Fibroblast of skin of abdomen (primary cell): Measurements from ENCODE around the gene CMKLR1.

Source experiments
- DNase-seq: peaks from one replicate; pipeline ENCODE4 v3.0.0-alpha.2; 2013

Gene CMKLR1

DNA sequence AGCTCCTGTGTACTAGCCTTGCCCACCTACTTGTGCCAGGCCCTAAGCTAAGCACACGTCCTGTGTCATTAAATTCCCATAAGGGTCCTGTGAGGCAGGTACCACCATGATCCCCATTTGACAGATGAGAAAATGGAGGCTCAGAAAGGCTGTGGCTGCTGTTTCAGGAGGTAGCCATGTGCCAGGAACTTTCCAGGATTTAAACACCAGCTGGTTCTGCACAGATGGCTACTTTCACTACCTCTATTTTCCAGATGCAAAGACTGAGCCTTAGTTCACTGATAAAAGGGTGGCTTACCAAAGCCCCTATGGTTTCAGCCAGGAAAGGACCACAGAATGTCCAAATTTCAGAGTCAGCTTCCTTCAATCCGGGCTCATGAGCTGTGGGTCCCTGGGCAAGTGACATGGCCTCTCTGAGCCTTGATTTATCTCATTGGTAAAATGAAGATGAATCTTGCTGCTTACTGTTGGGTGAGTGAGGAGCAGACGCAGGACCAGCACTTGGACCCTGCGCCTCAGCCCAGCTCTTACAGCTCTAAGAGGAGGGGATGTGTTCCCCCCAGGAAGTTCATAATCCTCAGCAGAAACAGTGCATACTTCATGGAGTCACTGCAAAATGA, 23.5 kb downstream of the CMKLR1 start:
- no peak for DNase-seq

DNA sequence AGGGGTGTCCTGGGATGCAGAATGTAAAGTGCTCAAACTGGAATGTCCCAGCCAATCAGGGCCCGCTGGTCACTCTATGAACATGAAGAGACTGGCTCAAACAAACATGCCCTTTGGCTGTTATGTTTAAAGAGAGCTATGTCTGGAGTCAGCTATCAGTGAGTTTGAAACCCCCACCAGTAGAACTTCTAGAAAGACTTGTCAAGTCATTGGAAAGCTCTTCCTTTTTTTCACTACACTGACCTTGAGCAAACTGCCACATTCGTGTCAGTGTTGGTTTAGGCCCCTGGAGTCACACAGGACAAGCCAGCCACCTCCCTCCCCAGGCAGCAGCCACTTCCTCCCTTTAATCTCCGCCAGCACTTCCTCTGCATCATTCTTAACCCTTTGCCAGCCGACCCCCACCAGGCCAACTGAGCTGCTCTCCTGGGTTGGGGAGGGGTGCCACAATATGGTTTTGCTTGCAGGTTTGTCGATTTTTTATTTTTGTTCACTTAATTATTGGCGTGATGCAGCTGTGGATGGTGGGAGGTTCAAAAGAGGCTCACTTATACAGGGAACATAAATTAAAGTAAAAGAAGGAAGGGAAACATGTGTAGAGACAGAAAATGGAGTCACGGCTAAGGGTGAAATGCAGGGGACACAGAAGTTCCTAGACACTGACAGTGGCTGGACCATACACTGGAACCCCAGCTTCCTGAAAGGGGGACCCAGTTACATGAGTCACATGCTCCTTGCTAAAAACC, 25.3 kb downstream of the CMKLR1 start:
- DNase-seq: no peak

DNA sequence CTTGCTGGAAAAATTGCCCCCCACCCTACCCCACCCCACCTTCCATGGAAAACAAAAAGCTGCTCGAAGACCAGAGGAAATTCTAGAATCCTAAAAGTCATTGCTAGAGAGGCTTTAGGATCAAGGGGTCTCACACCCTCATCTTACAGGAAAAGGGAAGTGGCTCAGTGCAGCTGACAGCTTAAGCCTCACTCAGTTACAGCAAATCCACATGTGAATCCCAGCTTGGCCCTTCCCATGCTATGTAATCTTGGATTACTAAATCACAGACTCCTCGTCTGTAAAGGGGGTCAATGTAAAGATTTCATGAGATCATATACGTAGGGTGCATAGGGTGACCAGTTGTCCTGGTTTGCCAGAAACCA, 25.9 kb downstream of the CMKLR1 start:
- DNase-seq: no peak

DNA sequence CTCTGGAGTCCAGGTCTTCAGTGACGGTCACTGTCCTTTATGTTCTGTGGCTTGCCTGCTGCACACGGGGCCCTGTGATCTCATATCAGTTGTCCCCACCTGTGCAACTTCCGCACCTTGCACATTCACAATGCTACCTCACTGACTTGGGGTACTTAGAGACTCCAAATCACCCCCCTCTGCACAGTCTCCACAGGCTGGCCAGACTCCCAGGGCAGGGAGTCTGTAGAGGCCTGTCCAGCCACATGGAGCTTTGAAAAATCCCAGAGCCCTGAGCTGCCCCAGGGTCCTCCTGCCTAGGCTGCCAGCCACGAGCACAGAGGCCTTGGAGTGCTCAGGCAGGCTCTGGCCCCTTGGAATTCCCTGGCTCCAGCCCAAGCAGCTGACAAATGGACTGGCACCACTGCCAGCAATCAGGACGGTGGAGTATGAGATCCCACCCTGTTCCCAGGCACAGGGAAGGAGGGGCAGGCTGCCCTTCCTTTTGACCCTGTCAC, 26.4 kb downstream of the CMKLR1 start:
- DNase-seq: no peak

DNA sequence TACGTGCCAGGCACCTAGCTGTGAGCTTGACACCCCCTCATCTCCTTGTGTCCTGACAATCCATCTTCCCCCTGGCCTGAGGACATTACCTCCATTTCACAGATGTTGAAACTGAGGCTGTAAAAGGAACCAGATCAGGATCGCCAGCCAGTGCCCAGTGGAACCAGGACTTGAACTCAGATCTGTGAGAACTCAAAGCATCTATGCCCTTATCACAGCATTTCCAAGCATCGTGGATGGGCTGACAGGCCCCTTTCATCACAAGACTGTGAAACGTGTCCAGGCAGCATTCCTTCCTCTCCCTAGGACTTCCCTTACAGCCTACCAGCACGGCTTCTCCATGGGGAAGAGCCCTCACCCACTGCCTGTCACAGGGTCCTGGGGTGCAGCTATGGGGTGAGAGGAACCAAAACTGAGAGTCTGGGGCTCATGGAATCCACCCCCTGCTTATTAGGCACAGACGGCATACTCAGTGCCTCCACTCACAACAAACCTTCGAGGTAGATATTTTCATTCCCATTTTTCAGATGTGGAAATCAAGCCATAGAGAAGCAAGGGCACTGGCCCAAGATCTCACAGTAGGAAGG, 26.9 kb downstream of the CMKLR1 start:
- no peak for DNase-seq

DNA sequence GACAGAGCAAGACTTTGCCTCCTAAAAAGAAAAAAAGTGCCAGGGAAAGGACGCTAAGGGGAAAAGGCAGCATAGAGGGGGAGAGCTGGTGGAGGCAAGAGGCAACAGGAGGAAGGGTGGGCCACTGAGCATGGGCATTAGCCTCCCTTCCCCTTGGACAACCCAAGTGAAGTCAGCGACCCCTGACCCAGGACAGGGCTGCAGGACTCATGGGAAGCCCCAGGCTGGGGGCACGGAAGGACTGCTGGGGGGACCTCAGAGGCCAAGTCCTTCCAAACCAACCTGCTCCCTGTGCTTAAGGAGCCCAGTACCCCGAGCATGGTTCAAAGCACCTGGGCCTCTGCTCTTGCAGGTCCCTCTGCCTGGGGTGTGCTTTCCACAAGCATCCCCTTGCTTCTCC, 27.5 kb downstream of the CMKLR1 start:
- DNase-seq: no peak

DNA sequence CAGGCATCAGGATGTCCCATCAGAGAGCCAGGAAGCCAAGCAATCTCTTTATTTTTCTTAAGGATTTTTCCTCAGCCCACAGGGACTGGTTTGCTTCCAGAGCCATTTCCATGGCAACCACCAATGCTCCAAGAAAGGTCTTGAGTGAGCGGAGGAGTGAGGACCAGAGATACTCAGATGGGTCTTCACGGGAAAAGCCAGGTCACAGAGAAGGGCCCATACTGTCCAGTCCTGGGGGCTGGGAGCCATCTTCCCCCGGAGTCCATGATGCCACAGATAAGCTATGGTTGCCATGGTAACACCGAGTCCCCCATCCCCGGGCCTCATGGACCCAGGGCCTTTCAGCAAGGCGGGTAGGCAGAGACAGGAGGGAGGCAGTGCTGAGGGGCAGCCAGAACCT, 28.6 kb downstream of the CMKLR1 start:
- DNase-seq: no peak

DNA sequence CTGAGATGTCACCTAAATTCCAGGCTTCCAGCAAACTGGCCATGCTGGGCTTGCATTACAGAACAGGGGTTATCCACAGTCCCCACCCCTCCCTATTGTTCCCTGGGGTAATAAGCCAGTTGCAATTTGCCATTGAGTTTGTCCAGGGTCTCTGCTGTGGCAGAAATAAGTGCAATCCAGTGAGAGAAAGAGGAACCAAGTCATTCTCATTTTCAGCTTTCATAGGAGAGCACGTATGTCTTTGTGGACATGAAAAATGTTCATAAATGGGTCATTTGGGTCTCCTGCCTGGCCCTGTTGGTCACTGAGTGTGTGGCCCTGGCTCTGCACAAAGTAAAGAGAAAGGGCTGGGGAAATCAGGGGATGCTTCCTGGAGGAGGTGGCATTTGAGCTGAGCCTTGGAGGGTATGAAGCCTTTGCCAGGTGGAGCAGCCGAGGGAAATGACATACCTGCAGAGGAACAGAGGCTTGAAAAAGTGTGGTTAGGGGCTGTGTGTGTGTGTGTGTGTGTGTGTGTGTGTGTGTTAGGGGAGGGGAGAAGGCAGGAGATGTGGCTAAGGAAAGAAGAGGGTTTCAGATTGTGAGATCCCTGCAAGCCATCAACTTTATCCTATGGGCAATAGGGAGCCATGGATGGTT, 29.3 kb downstream of the CMKLR1 start:
- DNase-seq: no peak

DNA sequence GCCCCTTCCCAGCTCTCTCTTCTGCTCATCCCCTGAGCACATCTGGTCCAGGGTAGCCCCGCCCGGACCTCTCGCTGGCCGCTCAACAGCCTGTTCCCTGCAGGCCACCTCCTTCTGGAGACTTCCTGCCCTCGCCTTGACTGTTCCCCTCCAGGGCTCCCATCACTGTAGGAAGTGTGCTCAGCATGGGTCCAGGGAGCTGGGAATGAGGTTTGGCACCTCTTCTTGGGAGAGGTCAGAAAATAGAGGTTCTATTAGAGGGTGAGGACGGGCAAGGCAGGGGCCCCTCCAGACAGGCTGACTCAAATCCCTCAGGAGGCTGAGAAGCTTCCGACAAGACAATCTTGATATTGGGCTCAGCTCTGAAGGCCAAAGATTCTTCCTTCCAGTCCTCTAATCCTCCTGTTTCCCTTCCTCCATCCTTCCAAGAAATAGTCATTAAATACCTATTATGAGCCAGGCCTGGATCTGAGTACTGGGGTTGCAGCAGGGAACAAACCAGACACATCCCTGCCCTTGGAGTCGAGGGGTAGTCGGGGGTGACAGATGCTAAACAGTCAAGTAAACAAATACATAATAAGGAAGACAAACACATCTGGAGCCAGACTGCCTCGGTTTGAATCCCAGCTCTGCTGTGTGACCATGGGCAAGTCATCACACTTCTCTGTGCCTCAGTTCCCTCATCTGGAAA, 30.6 kb downstream of the CMKLR1 start:
- DNase-seq: peak; percentile 14

DNA sequence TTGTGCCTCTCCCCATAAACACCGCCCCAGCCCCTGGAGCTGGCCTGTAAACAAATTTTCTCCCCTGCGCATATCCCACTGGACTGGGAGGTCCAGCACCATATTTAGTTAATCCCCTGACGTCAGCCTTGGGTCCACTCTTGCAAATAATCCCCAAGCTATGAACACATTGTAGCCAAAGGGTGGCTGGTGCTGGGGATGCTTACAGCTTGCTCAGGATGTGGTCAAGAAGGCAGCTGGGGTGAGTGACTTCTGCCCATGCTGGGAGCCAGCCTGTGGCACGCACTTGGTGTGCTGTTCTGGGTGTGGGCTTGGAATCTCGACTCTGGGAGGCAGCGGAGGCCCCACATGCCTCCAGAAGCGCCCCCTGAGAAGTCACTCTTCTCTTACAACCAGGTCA, 32.1 kb downstream of the CMKLR1 start:
- no peak for DNase-seq

DNA sequence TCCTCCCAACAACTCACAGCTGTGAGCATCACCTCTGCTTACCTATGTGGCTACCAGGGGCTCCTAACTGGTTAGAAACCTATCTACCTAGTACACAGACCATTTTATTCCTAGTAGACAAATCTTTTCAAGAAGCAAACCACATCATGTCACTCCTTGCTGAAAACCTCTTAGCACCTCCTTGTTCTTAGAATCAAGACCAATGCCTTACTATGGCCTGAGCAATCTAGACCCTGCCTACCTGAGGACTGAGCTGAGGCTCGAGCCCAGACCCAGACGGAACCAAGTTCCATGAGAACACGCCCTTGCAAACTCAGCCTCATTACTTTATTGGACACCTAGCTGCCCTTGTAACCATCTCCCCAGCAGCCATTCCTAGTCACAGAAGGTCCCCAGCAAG, 32.6 kb downstream of the CMKLR1 start:
- no peak for DNase-seq

DNA sequence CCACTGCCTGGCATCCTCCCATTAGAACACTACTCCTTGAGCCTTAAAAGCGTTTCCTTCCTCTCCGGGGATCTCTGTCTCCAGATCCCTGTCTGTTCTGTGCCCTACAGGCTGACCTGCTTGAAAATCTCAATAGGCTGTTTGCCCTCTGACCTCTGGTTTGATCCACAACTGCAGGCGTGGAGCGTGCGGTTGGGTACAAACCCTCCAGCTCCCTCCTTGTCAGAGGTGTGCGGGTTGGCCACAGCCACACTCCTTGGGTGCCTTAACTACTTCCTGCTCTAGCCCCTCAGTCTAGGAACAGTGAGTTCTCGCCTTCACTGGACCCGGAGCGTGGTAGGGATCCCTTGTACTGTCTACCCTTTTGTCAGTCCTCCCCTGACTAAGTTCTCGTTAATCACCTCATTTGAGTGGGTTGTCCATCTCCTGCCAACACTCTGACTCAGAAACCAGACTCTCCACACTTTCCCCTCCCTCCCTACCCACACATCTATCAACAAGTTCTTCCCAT, 33.1 kb downstream of the CMKLR1 start:
- peak; percentile 65 for DNase-seq

DNA sequence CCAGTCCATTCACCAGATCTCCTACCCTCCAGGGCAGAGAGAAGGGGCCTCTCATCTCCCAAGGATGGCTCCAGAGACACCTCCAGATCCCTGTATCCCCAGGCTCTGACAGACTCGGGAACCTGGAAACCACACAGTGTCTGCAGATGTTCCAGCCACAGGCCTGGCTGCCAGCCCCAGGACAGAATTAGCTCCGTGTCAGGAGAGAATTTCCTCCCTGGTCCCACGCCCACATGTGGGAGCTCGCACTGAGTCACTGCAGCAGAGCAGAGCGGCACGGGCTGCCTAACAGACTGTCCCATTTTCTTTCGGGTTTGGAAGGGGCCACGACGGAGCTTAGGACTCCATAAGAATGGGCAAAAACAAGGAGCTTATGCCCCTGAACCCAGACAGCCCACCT, 33.6 kb downstream of the CMKLR1 start:
- peak; percentile 88 for DNase-seq

DNA sequence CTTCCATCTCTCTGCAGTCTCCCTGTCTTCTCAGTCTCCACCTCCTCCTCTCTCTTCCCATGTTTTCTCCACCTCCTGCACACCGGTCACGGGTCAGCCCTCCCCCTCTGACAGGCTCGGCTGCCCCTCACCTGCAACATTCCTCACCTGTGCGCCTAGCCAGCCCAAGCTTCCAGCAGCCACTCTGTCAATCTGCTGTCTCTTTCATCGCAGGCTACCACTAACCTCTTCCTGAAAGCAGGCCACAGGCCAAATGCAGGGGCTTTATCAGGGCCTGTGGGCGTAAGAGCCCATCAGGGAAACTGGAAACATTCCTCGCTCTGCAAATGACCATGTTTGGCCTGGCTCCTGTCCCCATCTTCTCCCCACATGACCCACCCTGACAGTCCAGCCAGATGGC, 34.5 kb downstream of the CMKLR1 start:
- no peak for DNase-seq

DNA sequence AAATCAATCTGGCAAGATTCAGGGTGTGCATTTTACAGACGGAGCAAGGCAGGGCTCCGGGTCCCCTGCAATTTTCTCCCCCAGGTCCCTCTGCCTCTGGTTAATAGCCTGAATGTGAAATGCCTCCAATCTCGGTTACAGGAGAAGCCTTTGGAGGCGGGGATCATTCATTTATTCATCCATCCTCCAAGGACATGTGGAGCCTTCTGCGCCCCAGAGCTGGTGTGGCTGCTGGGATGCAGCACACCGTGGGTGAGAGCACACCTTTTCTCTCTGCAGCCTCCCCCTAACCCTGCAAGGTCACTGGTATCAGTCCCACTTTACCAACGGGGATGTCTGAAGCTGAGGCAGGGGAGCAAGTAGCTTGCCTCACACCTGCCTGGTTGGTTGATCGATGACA, 35.4 kb downstream of the CMKLR1 start:
- no peak for DNase-seq

DNA sequence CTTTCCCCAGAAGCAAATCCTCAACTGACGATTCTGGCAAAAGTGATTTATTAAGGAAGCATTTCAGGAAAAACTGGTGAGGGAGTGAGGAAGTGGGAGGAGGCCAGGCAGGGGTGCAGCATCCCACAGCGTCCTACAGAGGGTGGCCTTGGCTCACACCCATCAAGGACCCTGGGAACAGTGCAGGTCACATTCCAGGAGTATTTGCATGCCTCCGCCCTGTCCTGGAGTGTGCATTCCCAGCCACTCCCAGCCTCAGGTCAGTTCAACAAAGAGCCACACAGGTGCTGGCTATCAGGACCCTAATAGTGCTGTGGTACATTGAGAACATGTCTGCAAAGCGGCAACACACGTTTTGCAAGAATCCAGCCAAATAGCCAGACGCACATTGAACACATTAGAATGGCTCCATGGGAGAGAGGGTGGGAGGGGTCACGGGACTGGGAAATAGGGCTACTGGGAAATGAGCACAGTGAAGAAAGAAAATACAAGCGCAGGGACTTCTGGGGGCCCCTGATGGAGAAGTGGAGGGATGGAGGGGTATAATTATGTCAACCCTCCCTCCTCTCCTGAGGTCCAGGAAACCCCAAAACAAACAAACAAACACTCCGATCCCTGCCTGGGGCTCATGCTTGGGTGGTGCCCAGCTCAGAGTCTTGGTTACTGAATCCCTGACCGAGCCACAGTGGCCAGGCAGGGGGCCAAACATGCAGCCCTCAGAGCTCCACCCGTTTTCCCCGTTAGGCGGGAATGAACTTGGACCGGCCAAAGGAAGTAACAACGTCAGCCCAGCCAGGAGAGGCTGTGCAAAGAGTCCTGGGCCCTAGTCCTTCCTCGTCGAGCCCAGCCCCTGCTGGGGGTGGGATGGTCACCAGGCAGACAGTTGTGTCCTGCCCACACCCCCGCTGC, 36.5 kb downstream of the CMKLR1 start:
- DNase-seq: peak; percentile 5

DNA sequence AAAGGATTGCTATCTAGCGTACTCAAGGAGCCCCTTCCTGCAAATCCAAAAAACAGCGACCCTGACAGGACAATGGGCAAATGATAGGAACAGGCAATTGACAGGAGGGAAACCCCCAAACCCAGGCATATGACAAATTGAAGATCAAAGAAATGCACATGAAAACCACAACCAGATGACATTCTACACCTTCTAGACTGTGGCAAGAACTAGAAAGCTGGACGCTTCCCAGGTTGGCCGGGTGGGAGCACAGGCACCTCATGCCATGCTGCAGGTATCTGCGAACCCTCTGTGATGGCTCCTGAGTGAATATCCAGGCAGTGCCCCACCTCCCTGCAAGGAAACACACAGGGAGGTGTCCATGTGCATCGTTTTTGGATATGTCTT, 37.1 kb downstream of the CMKLR1 start:
- no peak for DNase-seq

DNA sequence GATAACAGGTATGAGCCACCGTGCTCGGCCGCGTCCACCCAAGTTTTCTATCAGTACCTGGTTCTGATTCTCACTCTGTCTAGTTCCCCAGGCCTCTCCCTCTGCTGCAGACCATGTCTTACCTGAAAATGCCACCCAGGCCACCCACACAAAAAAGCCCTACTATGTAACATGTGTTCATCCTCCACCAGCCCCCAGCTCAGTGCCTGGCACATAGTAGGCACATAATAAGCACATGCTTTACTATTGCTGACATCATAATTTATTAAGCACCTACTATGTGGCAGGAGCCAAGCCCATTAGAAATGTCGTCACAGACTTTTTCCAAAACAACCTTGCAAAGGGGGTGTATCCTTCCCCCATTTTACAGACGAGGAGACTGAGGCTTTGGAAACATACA, 37.8 kb downstream of the CMKLR1 start:
- no peak for DNase-seq

DNA sequence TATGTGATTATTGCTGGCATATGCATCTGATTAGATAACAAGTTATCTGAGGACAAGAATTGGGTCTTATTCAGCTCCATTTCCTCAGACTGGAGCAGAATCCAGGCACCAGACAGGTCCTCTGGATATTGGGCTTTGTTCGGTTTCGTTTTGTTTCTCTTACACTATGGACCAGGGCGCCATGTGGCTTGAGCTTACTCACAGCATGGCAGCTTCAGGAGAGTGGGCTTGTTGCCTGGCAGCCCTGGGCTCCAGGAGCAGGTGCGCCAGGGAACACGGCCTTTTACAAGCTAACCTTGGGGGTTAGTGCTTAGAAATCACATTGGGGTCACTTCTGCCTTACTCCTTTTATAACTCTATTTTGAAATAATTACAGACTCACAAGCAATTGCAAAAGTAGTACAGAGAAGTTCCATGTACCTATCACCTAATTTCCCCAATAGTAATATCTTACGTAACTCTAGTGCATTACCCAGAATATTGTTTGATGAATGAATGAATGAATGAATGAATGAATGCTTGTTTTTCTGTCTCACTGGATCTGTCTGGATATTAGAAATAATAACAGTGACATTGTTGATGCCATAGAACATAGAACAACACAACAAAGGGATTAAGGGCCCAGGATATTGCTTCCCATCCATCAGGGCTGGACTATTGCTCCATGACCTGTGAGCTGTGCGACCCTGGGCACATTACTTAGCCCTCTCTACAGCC, 39.0 kb downstream of the CMKLR1 start:
- DNase-seq: no peak

DNA sequence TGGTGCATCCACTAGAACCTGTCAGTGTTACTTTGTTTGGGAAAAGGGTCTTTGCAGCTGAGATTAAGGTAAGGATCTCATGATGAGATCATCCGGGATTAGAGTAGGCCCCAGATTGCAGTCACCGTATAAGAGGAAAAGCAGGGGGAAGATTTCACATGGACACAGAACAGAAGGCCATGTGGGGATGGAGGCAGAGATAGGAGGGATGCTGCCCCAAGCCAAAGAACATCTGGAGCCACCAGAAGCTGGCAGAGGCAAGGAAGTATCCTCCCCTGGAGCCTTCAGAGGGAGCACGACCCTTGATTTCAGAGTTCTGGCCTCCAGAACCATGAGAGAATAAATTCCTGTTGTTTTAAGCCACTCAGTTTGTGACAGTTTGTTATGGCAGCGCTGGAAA, 39.6 kb downstream of the CMKLR1 start:
- DNase-seq: no peak

DNA sequence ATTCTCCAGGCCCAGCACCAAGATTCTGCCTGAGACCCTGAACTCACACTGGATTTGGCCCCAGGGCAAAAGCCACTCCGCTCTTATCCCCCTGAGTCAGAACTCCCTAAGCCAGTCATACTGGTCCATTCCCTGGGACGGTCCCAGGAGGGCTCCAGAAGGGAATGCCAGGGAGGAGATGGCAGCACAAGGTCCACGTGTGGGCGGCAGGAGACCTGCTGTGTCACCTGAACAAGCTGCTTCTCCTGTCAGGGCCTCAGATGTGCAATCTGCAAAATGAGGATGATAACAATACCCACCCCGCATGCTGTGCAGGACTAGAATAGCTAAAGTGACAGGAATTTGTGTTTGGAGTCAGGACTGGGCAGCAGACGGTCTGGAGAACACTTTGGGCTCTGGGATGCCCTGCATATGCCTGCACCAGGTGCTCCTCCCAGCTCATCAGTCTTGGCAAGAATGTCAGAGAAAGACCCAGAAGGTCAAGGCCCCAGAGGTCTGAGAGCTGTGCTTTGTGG, 40.3 kb downstream of the CMKLR1 start:
- no peak for DNase-seq
